ENCODE measurements around the gene FGF14. TPM values are rescaled to one million over a fixed set of nuclear protein-coding genes. Genes with fewer than 3 reads are reported as not detected.

Gene FGF14
- total and polyA plus RNA-seq, 2 of the 4 experiments (the other 2 are of a cell fraction), result under 0.01 TPM; not detected in 1

DNA sequence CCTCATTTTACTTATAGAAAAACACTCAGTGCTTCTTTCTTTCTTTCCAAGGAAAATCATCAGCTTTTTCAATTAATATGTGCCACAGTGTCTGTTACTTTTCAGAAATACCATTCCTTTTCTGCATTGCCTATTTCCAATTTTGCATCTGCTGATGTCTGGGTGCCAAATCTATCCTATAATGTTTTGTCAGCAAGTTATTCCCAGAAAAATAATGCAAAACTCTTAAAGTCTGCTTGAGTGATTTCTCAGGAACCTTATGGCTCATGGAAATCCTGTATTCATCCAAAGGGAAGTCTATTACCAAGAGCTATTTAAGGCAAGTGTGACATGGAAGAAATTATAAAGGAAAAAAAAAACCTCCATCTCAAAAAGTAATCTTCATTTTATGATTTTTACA lies 224.4 kb downstream of the FGF14 start:
- Histone ChIP-seq H3K18ac (ENCODE audit: low read depth, low read length) (no peak overlapping the region), H3K14ac (replicated peaks; ENCODE audit: low read depth, low read length) (no peak overlapping the region), H3K79me1 (ENCODE audit: low read depth in 1 of 2, low read length in 2 of 2) (no peaks in the 10 kb centered on the region), H2AK9ac (replicated peaks; ENCODE audit: low read depth, low read length, poor library complexity) (no peak overlapping the region), H4K91ac (ENCODE audit: insufficient read depth, low read depth, low read length) (no peak overlapping the region), H4K20me1 (ENCODE audit: insufficient read depth, low read length) (no peaks in the 10 kb centered on the region), H3K4me2 (ENCODE audit: low read depth, low read length) (no peak overlapping the region), H3K4me3 (ENCODE audit: insufficient read depth, low read depth, low read length) (no peak overlapping the region), H2BK15ac (ENCODE audit: low read depth, low read length) (no peak overlapping the region), H3K36me3 (ENCODE audit: control insufficient read depth, insufficient read depth, low read length) (no peaks in the 10 kb centered on the region), H3K9me3 (ENCODE audit: control insufficient read depth, insufficient read depth, low read length) (no peaks in the 10 kb centered on the region), H2BK5ac (ENCODE audit: low read depth, low read length, poor library complexity, severe bottlenecking) (no peak overlapping the region), H3K4ac (ENCODE audit: low read depth, low read length) (no peak overlapping the region), H4K5ac (ENCODE audit: low read depth, low read length) (no peak overlapping the region), H2AK5ac (ENCODE audit: low read depth, low read length) (no peak overlapping the region), H3K9me1 (ENCODE audit: insufficient read depth, low read length) (no peaks in the 10 kb centered on the region), H3K27ac (ENCODE audit: insufficient read depth, low read length) (no peak overlapping the region), H3K56ac (ENCODE audit: extremely low read depth, insufficient read depth, low read length) (no peak overlapping the region), H3K9ac (ENCODE audit: low read depth, low read length) (no peak overlapping the region), H2BK120ac (ENCODE audit: low read depth, low read length) (no peak overlapping the region), H2AFZ (replicated peaks; ENCODE audit: low read length, poor library complexity) (no peak overlapping the region), H3K4me1 (ENCODE audit: control insufficient read depth, insufficient read depth, low read length) (no peaks in the 10 kb centered on the region), H3K23ac (ENCODE audit: low read depth, low read length) (no peak overlapping the region), H4K8ac (ENCODE audit: low read depth in 2 of 2, low read length in 2 of 2) (no peak overlapping the region), H3K27me3 (ENCODE audit: control insufficient read depth, insufficient read depth, low read length) (no peaks in the 10 kb centered on the region), H2BK20ac (ENCODE audit: low read depth, low read length) (no peak overlapping the region)
- in situ Hi-C loops (cut with MboI; ENCODE audit: low sequenced_read_pairs), result no loop called here
- intact Hi-C loops (cut with micrococcal nuclease), result no loop called here
- POLR2A ChIA-PET (ENCODE audit: unreplicated experiment), result no interaction called here
- no TSS peak for BruUV-seq (replicated peaks)
- CTCF ChIA-PET, result no interaction called here
- no peak for DNase-seq
- no peak for ATAC-seq (ENCODE audit: low read depth)
- dilution Hi-C loops (cut with HindIII; ENCODE audit: low sequenced_read_pairs, unreplicated experiment), result no loop called here
- TF ChIP-seq SMC3 (IDR thresholded peaks at IDR 0.05; ENCODE audit: low read depth, low read length), result no peak
- no peak for TF ChIP-seq MAZ (IDR thresholded peaks at IDR 0.05; ENCODE audit: borderline replicate concordance, low read depth, low read length)
- TF ChIP-seq, protein P1, sequence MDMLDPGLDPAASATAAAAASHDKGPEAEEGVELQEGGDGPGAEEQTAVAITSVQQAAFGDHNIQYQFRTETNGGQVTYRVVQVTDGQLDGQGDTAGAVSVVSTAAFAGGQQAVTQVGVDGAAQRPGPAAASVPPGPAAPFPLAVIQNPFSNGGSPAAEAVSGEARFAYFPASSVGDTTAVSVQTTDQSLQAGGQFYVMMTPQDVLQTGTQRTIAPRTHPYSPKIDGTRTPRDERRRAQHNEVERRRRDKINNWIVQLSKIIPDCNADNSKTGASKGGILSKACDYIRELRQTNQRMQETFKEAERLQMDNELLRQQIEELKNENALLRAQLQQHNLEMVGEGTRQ (IDR thresholded peaks at IDR 0.05; ENCODE audit: low read depth, low read length), result no peak
- no peak for TF ChIP-seq MAFK (IDR thresholded peaks at IDR 0.05; ENCODE audit: low read depth, low read length)
- no peak for TF ChIP-seq CEBPB (IDR thresholded peaks at IDR 0.05; ENCODE audit: low read depth, low read length)
- TF ChIP-seq, protein P2, sequence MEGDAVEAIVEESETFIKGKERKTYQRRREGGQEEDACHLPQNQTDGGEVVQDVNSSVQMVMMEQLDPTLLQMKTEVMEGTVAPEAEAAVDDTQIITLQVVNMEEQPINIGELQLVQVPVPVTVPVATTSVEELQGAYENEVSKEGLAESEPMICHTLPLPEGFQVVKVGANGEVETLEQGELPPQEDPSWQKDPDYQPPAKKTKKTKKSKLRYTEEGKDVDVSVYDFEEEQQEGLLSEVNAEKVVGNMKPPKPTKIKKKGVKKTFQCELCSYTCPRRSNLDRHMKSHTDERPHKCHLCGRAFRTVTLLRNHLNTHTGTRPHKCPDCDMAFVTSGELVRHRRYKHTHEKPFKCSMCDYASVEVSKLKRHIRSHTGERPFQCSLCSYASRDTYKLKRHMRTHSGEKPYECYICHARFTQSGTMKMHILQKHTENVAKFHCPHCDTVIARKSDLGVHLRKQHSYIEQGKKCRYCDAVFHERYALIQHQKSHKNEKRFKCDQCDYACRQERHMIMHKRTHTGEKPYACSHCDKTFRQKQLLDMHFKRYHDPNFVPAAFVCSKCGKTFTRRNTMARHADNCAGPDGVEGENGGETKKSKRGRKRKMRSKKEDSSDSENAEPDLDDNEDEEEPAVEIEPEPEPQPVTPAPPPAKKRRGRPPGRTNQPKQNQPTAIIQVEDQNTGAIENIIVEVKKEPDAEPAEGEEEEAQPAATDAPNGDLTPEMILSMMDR (conservative IDR thresholded peaks at IDR 0.05; ENCODE audit: low read depth, low read length), result no peak
- no peak for TF ChIP-seq POLR2A (IDR thresholded peaks at IDR 0.05; ENCODE audit: low read depth, low read length)
- TF ChIP-seq RAD21 (IDR thresholded peaks at IDR 0.05; ENCODE audit: low read length), result no peak
- TF ChIP-seq, protein P3, sequence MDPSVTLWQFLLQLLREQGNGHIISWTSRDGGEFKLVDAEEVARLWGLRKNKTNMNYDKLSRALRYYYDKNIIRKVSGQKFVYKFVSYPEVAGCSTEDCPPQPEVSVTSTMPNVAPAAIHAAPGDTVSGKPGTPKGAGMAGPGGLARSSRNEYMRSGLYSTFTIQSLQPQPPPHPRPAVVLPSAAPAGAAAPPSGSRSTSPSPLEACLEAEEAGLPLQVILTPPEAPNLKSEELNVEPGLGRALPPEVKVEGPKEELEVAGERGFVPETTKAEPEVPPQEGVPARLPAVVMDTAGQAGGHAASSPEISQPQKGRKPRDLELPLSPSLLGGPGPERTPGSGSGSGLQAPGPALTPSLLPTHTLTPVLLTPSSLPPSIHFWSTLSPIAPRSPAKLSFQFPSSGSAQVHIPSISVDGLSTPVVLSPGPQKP (IDR thresholded peaks at IDR 0.05; ENCODE audit: borderline replicate concordance, low read depth, low read length), result no peak
- no peak for TF ChIP-seq BHLHE40 (IDR thresholded peaks at IDR 0.05; ENCODE audit: low read depth, low read length)
- no peak for TF ChIP-seq FOS (IDR thresholded peaks at IDR 0.05; ENCODE audit: low read depth, low read length)
- TF ChIP-seq NFE2L2 (IDR thresholded peaks at IDR 0.05; ENCODE audit: low read depth, low read length), result no peak

All from IMR-90 (cell line).